Stimulated activated CD4-positive, alpha-beta T cell treated with anti-CD3 and anti-CD28 coated beads, Interleukin-2, amount 100 ng/mL, for 48 hours (primary cell): ENCODE data around the gene ATP8A2.
"Not testable (repeated sequence)": the region's sequence is repeated elsewhere in the genome, so short reads cannot be mapped to it uniquely, and the experiment has no call there.

Experiments
- DNase-seq, 2 donors: peaks; one replicate each; pipeline ENCODE4 v3.0.0-alpha.2; 2020

Gene ATP8A2

GRCh38 chr13:25371875-25372283 lies at the start of gene ATP8A2:
Gene ATP8A2, plus strand, starts transcription at chr13:25371974. Its CDS starts 239 bp downstream, at chr13:25372213.
- DNase-seq: no peak

- DNase-seq: no peak
These were observed 47.7 kb upstream of the ATP8A2 start for GRCh38 chr13:25324100-25324499.

- no peak for DNase-seq
These were observed 42.1 kb upstream of the ATP8A2 start for GRCh38 chr13:25329706-25330105.

DNA sequence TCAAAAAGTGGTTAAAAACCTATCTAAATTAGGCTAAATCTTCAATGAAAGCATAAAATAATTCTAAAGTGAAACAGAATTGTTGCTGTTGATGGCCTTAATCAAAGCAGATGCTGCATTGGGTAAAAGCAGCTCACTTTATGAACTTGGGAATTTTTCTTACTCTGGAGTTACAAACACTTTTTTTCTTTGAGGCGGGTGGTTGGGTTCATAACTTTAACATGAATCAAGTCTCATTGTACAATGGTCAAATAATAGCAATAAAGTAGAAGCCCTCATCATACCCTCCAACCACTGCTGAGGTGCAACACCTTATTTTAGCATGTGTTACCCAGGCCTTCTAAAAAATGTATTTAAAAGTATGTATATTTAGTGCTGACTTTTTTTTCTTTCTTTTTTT lies 41.2 kb upstream of the ATP8A2 start:
- DNase-seq: no peak

GRCh38 chr13:25335856-25336255 lies 35.9 kb upstream of the ATP8A2 start:
- DNase-seq: no peak

DNA sequence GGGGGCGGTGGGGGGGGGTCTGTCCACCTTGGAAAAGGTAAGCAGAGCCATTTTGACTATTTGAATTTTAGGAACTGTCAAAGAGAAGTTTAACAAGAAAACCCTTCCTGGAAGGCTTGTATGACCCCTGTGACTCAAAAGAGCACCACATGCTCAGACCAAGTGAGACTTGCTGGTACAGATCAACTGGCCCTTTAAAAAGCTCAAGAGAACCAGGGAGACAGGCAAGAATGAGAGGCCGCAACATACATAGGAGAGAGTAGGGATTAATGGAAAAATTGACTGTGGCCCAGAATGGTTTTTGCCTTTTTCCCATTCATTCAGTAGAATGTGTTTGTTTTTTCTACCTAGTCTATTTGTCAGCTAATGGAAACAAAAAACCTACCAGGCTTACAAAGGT lies 26.2 kb upstream of the ATP8A2 start:
- no peak for DNase-seq

- no peak for DNase-seq
These were observed 24.6 kb upstream of the ATP8A2 start for GRCh38 chr13:25347151-25347550.

DNA sequence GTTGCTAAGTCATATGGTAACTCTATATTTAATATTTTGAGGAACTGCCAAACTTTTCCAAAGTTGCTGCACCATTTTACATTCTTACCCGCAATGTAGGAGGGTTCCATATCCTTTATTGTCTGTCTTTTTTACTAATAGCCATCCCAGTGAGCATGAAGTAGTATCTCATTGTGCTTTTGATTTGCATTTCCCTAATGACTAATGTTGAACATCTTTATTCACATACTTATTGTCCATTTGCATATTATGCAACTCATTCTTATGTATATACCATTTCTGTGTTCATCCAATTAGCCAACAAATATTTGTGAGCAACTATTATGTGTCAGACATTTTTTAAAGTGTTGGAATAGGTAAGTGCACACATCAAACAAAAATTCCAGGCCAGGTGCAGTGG lies 20.4 kb upstream of the ATP8A2 start:
- no peak for DNase-seq

DNA sequence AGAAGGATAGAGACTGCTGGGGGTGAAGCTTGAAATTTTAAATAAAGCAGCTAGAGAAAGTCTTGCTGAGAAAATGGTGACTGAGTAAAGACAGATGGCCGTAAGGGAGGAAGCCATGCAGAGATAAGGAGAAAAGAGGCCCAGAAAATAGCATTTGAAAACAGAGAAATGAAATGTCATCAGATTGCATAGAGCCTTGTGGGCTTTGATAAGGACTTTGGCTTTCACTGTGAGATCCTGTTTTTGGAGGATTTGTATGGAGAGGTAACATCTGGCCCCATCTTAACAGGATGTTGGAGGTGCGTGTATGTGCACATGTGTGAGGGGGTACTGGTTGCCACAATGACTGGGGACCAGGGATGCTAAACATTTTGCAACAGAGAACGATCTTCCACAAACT lies 19.5 kb upstream of the ATP8A2 start:
- DNase-seq: no peak

- DNase-seq: no peak
These were observed 19.0 kb upstream of the ATP8A2 start for GRCh38 chr13:25352806-25353205.

- DNase-seq: no peak
These were observed 18.4 kb upstream of the ATP8A2 start for GRCh38 chr13:25353344-25353743.

DNA sequence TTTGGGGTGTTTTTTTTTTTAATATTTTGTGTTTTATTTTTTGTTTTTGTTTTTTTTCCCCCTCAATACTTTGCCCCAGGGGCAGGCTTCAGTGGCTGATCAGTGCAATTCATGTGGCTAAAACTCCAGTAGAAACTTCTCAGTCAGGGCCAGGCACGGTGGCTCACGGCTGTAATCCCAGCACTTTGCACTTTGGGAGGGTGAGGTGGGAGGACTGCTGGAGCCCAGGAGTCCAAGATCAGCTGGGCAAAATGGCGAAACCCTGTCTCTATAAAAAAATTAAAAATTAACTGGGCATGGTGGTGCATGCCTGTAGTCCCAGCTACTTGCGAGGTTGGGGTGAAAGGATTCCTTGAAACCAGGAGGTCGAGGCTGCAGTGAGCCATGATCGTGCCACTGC lies 17.4 kb upstream of the ATP8A2 start:
- DNase-seq: no peak

GRCh38 chr13:25360443-25360842 lies 11.3 kb upstream of the ATP8A2 start:
- DNase-seq: not testable (repeated sequence)

GRCh38 chr13:25365720-25366235 lies 6.0 kb upstream of the ATP8A2 start:
- DNase-seq: no peak

GRCh38 chr13:25371158-25371874 lies 458 bp upstream of the ATP8A2 start:
- DNase-seq: no peak

DNA sequence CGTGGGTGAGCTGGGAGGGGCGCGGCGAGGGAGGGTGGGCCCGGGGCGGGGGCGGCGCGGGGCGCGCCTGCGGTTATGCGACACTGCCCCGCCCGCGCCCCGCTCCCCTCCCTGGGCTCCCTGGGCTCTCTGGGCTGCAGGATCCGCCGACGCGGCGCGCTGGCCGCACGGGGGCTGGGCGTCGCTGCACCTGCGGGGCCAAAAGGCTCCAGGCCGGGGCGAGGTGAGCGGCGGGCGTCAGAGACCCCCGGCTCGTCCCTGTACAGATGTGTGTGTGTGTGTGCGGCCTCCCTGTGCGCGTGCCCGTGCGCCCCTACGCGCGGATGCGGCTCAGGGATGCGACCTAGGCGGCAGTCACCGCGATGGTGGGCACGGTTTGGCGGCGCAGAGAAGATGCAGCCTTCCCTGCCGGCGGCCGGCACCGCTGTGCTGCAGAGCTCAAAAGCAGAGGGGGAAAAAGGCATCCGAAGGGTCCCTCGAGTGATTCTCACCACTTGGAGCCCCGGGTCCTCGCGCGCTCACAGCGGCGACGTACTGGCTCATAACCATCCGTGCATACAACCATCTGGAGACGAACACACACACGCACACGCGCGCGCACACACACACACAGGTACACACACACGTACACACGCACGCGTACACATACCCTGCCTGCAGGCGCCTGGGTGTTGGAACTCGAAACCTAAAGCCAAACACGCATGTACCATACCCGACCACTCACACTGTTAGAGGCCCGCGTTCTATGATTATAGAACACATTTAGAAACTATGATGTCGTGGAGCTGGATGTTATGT lies 709 bp downstream of the ATP8A2 start:
- DNase-seq: no peak

GRCh38 chr13:25375727-25376358 lies 4.1 kb downstream of the ATP8A2 start:
- peak; percentile 28 to 37 for DNase-seq

- no peak for DNase-seq
These were observed 5.6 kb downstream of the ATP8A2 start for GRCh38 chr13:25377244-25377962.

- no peak for DNase-seq
These were observed 6.8 kb downstream of the ATP8A2 start for GRCh38 chr13:25378528-25378927.

DNA sequence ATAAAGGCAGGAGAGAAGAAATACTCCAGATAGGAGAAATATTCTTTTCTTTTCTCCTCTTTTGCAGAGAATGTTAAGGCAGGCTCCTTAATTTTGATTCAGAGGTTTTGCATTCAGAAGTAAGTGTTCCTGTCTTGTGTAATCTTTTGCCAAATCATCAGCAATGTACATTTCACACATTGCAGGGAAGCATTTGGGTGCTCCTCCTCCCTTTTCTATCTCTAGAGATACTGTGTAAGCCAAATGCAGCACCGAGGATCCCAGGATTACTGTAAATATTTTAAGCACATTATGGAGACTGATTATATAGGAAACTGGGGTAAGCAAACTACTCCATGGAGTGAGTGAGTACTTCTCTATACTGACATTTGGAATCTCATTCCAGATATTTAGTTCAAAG lies 7.2 kb downstream of the ATP8A2 start:
- no peak for DNase-seq

GRCh38 chr13:25380082-25380481 lies 8.3 kb downstream of the ATP8A2 start:
- no peak for DNase-seq

GRCh38 chr13:25380741-25381324 lies 9.1 kb downstream of the ATP8A2 start:
- no peak for DNase-seq
